Measurements from ENCODE around the gene SLC22A3.

Gene SLC22A3

DNA sequence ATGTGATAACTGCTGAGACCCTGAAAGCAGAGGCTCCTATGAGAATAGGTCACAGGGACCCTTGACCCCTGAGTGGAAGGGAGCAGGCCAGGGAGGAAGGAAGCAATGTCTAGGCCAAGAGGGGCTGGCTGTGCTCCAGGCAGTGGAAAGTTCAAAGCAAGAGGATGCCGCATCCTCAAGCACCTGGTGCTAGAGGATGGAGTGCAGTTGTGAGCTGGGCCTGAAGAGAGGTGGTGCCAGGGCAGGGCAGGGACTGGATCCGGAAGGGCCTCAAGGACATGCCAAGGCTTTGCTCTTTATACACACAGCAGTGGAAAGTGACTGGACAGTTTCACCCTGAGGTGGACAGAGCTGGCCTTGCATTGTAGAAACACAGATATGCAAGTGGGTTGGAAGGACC, 97.0 kb downstream of the SLC22A3 start:
- TF ChIP-seq, protein P1, sequence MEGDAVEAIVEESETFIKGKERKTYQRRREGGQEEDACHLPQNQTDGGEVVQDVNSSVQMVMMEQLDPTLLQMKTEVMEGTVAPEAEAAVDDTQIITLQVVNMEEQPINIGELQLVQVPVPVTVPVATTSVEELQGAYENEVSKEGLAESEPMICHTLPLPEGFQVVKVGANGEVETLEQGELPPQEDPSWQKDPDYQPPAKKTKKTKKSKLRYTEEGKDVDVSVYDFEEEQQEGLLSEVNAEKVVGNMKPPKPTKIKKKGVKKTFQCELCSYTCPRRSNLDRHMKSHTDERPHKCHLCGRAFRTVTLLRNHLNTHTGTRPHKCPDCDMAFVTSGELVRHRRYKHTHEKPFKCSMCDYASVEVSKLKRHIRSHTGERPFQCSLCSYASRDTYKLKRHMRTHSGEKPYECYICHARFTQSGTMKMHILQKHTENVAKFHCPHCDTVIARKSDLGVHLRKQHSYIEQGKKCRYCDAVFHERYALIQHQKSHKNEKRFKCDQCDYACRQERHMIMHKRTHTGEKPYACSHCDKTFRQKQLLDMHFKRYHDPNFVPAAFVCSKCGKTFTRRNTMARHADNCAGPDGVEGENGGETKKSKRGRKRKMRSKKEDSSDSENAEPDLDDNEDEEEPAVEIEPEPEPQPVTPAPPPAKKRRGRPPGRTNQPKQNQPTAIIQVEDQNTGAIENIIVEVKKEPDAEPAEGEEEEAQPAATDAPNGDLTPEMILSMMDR (IDR thresholded peaks at IDR 0.05) = no peak

DNA sequence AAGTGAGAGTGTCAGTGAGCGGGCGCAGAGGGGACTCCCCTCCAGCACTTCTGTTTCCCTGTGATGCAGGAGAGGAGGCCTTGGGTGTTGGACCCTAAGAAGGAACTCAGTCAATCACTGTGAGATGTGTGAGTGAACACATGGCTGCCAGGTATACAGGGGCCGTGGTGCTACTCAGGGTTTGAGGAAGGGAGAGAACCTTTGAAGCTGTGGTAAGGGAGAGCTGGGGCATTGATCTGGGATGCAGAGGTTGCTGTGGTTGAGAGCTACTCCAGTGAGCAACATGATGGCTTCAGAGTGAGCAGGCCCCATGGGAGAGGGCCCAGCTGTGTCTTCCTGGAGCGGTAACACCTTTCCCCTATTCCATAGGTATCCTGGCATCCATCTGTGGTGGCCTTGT, 99.2 kb downstream of the SLC22A3 start:
- TF ChIP-seq, protein P1 (IDR thresholded peaks at IDR 0.05) = no peak

DNA sequence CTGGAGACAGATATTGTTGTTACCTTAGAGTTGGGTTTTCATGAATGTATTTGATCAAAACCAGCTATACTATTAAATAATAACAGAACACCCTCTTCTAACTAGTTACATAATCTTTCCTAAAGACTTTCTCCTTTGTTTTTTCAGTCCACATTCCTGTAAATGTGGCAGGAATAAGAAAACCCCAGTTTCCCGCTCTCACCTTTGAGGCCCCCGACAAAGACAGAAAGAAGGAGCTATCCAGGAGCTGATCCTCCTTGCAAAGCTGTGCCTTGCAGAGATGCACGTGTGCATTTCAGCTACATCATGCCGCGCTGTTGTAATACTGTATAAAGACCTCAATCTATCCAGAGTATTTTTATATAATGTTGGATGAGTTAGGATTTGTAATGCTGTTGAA, 102.7 kb downstream of the SLC22A3 start:
- TF ChIP-seq, protein P1 (IDR thresholded peaks at IDR 0.05) = no peak

DNA sequence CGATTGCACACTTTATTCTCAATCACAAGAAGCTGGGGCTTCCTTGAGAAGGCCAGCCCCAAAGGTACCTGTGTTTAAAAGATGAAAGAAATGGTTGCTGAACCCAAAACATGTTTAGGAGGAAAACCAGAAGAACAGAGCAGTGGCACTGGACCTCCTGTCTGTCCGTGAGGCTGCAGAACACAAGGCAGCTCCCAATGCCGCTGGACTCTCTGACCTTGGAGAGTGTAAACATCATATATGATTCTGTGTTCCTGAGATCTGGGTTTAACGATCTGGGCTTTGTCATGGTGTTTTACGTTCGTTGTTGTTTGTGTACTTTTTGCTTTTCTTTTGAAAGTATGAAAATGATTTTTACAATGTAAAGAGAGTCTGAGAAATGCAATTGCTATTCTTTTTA, 106.1 kb downstream of the SLC22A3 start:
- TF ChIP-seq, protein P1 (IDR thresholded peaks at IDR 0.05) = no peak

DNA sequence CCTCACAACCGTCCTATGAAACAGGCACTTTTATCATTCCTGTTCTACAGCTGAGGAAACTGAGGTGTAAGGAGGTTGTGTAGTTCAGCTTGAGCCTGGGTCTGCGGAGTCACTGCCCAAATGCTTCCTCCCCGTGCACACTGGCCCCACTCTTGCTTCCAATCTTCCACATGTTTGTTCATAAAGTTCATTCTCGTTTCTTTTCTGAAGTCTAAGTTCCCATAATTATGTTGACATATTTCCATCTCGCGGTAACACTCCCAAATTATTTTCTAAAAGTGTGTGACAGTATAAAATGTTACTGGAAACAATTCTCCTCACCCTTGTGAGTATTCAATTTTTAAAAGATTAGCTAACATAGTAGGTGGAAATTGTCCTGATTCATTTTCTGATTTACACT, 106.9 kb downstream of the SLC22A3 start:
- TF ChIP-seq, protein P1 (IDR thresholded peaks at IDR 0.05) = no peak

DNA sequence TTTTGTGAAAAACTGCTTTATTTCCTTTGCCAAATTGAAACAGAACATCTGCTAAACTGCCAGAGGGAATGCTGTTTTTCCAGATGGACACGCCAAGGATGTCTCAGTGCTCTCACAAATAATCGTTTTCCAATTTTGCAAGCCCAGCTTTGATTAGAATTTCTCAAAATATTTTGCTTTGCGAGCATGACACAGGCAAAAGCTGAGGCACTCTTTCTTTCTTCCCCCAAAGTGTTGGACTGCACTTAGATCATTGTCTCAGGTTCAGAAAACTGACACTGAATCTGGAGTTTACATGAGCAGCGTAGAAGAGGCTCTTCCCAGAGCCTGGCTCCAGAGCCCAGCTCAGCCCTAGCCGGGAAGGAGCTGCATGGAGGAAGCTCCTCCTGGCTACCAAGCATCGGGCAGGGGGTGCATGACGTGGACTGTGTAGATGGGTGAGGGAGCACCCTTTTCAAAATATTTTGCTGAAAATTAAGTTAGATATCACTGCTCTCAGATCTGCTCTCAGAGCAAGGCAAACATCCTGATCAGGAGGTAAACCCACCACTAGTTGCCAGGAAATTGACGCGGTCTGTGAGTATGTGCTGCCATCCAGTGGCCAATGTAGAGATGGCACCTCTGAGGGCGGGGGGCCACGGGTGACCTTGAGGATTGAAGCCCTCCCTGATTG, 107.5 kb downstream of the SLC22A3 start:
- TF ChIP-seq, protein P1 (IDR thresholded peaks at IDR 0.05) = peak; percentile 98

DNA sequence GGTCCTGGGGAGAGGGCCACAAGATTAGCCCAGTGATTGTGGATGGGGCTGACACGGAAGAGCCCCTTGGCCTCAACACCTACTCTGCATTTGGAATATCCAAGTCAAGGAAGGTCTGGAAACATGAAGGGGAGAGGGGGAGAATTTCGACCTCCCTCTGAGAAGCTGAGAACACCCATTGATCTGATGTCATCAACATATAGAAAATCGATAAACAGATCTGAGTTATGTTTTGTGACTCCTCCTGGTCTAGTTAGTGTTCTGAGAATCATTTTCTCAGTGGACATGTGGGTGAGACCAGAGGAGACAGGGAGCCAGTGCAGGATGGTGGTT, 108.0 kb downstream of the SLC22A3 start:
- TF ChIP-seq, protein P1 (IDR thresholded peaks at IDR 0.05) = no peak; the same call in 1 of the 2 replicates

DNA sequence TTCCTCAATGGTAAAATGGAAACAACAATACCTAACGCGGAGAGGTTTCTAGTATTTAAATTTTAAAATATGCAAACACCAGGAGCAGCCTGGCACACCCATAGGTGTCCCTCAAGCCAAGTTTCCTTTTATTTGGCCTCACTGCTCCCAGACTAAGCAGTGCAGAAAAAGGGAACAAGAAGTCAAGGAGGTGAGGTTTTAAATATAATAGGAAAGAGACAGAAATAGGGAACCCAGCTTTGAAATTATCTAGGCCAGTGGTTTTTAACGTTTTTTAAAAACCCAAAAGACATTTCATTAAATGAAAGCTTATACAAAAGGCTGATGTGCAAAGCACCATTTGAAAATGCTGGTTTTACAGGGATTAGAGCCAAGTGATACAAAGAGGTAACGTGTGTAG, 109.6 kb downstream of the SLC22A3 start:
- TF ChIP-seq, protein P1 (IDR thresholded peaks at IDR 0.05) = no peak
